GM20000 (cell line): ENCODE measurements around the gene STX7.

ENCODE experiments used
- DNase-seq: peaks from one replicate; pipeline ENCODE4 v3.0.0; 2012; ENCODE audit warnings: low spot score
- TF ChIP-seq, protein P1 (sequence below): IDR thresholded peaks from 2 replicates; pipeline ENCODE4 v1.5.1; 2012; ENCODE audit warnings: mild to moderate bottlenecking, control low read depth; ENCODE audit errors: extremely low read depth, missing control alignments

STX7 gene

DNA sequence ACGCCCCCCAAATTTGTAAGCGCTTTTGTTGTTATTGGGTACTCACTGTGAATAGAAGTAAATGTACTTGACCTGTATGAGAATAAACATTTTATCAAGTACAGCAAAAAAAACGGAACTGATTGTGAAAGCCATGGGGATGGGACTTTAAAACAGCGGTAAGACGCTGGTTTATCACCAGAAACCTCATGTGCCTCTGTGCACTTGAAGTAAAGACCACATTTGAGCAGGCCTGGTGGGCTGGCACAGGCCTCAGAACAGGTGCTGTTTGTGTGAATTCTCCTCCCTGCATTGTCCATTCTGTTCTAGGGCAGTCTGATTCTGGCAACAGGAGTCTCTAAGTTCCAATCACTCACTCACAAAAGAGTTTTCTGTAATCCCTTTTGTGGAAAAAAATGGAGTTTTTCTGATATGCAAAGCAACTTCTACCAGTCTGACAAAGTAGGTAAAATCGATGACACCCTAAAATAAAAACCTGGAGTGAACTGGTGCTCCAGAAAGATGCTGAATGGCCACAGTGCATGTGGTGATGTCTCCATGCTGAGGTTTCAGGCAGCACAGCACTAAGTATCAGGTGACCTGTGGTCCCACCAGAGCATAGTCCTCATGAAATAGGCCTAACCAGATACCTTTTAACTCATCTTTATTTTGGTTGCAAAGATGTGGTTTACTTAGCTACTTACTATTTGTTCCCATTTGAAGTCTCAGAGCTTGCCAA lies 53.9 kb downstream of the STX7 start:
- TF ChIP-seq, protein P1, sequence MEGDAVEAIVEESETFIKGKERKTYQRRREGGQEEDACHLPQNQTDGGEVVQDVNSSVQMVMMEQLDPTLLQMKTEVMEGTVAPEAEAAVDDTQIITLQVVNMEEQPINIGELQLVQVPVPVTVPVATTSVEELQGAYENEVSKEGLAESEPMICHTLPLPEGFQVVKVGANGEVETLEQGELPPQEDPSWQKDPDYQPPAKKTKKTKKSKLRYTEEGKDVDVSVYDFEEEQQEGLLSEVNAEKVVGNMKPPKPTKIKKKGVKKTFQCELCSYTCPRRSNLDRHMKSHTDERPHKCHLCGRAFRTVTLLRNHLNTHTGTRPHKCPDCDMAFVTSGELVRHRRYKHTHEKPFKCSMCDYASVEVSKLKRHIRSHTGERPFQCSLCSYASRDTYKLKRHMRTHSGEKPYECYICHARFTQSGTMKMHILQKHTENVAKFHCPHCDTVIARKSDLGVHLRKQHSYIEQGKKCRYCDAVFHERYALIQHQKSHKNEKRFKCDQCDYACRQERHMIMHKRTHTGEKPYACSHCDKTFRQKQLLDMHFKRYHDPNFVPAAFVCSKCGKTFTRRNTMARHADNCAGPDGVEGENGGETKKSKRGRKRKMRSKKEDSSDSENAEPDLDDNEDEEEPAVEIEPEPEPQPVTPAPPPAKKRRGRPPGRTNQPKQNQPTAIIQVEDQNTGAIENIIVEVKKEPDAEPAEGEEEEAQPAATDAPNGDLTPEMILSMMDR = no peak

DNA sequence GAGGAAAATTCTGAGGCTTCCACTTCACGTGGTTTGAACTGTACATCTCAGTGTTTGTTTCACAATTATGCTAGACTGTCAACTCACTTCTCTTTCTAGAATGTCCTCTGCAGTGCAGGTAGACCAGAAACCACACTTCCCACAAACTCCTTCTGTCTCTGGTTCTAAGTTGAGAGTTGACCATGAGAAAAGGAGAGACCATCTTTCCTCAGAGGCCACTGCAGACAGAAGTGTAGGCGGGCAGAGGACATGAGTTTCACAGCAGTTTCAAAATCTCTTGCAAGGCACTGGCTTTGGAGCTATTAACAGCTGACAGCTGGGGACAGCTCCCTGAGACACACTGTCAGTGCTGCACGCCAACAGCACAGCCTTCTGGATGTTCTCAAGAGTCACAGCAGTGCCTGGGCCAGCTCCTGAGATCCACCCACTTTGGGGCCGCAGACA lies 56.2 kb downstream of the STX7 start:
- TF ChIP-seq, protein P1 = peak; percentile 26
- DNase-seq = peak; percentile 72

More for the DNA sequence above, 53.9 kb downstream of the STX7 start:
- no peak for DNase-seq

DNA sequence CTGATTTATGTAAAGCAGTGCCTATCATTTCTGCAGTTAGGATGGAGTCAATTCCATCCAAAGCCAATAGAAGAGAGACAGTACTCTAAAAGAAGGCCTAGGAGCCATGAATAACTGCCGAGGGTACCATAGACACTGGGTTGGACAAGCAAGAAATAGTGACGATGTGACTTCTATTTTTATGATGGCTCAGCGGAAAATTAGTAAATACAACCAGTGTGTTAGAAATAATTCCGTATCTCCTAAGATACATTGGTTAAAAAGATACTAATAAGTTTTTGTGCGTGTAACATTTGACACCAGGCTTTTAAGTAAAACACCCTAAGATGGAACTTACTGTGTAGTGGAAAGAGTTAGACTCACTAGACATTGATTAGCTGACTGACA lies 66.1 kb downstream of the STX7 start:
- TF ChIP-seq, protein P1 = no peak
- DNase-seq = no peak

DNA sequence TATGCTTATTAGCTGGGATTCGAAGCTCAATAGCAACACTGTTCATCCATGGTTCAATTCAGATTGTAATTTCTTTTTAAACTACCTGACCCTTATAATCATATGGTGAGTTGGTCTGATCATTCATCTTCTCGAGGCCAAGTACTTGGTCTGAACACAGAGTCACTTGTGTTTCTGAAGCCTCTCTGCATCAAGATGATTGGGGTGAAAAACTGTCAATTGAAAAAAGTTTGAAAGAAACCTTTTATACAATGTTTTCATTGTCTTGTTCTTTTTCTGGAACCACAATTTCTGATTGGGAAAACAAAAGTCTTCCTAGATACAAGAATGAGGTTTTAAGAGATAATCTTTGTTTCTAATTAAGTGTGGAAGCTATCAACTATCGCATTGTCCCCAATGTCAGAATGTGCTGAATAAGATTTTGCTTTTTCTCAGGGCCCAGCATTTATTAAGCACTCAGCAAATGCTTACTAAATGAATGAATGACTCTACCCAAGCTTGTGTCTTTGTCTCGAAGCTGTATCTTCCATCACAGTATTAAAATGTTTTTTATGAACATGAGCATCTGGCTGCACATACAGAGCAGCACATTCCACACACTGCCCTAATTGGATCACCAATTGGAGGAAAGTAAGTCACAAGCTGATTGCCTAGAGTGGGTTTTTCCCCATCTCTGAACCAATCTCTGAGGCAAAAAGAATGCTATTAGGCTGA lies 66.6 kb downstream of the STX7 start:
- TF ChIP-seq, protein P1 = no peak
- DNase-seq = no peak

DNA sequence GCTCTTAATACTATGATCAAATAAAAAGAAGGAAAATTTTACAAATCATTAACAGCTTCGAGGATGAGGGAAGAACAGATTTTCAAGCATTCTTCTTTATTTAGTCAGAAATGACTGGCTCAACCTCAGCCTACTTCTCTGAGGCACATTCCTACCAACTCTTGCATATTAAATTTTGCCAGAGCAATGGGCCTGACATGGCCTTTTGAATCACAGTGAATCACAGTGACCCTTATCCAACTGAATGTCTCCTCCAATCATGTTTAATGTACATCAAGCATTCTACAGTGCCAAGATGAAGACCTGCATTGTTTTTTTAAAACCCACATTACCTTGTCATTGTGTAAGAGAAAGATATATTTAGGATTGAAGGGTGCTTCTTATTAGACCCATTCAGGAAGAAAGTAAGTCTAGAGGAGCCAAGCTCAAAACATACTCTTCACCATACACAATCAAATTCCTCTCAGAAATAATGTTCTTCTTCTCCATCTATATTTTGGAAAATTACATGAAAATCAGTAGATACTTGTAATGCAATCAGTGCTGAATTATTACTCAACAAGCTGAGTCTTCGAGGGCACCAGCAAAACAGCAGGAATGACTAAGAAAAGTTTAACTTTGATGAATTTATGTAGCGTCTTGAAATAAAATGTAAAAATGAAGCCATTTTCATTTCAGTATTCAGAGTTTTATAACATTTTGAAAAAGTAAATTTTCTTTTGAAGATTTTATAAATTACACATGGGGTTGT lies 67.5 kb downstream of the STX7 start:
- DNase-seq = no peak
- TF ChIP-seq, protein P1 = no peak

DNA sequence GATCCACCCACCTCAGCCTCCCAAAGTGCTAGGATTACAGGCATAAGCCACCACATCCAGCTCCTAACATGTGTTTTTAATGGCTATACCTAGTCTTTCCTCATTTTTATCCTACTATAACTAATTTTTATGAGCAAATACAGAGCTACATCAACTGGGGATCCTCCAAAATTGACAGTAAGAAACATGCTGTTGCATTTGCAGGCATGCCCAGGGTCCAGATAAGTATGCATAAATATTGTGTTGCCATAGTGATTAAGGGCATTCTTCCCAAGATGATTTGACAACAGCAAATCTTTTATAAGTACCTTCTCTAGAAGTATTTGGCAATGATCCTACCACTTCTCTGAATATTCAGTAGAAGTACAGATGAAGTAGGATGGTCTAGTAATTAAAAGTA lies 69.7 kb downstream of the STX7 start:
- TF ChIP-seq, protein P1 = no peak

DNA sequence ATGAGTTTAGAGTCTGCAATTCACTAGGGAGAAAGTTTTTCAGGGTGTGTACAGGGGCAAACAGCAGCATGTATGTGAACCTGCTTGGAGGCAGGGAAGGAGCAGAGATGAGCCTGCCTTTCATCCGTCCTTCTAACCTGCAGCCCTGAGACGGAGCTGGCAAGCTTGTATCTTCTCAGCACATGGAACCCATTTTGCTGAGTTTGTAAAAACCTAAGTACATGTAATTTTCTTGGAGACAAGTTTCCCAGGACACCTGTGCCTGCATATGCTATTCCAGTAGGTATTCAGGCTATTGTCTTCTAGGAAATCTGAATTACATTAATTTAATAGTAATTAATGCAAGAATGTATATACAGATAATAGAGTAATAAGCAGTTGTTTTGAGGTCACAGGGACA lies 82.8 kb downstream of the STX7 start:
- TF ChIP-seq, protein P1 = no peak
- DNase-seq = no peak

More for the DNA sequence above, 69.7 kb downstream of the STX7 start:
- no peak for DNase-seq
